K562 (cell line): Measurements from ENCODE around the gene LCNL1. TPM values are rescaled to one million over a fixed set of nuclear protein-coding genes. Genes with fewer than 3 reads are reported as not detected.

Experiments used
- CEBPB ChIP-seq: fragments of 450-650 bp; IDR thresholded peaks from 2 replicates; pipeline ENCODE4 v1.6.1; 2016; ENCODE audit warnings: missing genetic modification characterization, missing compliant biosample characterization
- EGR1 ChIP-seq: fragments of 450-650 bp; conservative IDR thresholded peaks from 2 replicates; pipeline ENCODE4 v1.6.1; 2017; ENCODE audit warnings: mild to moderate bottlenecking
- GTF2F1 ChIP-seq: IDR thresholded peaks from 2 replicates; pipeline ENCODE4 v1.6.1; 2011; ENCODE audit warnings: low read depth, low read length, improper control_type of control experiment
- KDM5B ChIP-seq: fragments of 200-600 bp; sonication (generic); IDR thresholded peaks from 2 replicates; pipeline ENCODE4 v1.6.1; 2012; ENCODE audit warnings: low read depth, mild to moderate bottlenecking, moderate library complexity, low read length, control low read depth, inconsistent platforms; ENCODE audit not compliant: insufficient replicate concordance
- MCM3 ChIP-seq: fragments of 450-650 bp; IDR thresholded peaks from 2 replicates; pipeline ENCODE4 v1.6.1; 2016
- POLR2B ChIP-seq: fragments of 450-650 bp; IDR thresholded peaks from 2 replicates; pipeline ENCODE4 v1.6.1; 2018; ENCODE audit warnings: low read depth; ENCODE audit not compliant: partially characterized antibody
- PTTG1 ChIP-seq: fragments of 450-650 bp; IDR thresholded peaks from 2 replicates; pipeline ENCODE4 v1.6.1; 2016; ENCODE audit warnings: low read depth, mild to moderate bottlenecking, missing genetic modification characterization, missing compliant biosample characterization
- RUNX1 ChIP-seq: sonication (generic); IDR thresholded peaks from 2 replicates; pipeline ENCODE4 v1.6.1; 2016; ENCODE audit warnings: antibody characterized with exemption, low read depth
- TFAM ChIP-seq: fragments of 250-450 bp; sonication (Bioruptor Pico); conservative IDR thresholded peaks from 2 replicates; pipeline ENCODE4 v1.5.0; 2021; ENCODE audit warnings: mild to moderate bottlenecking, moderate library complexity
- ZNF165 ChIP-seq: fragments of 250-450 bp; sonication (Bioruptor Pico); IDR thresholded peaks from 2 replicates; pipeline ENCODE4 v1.4.0; 2020; ENCODE audit warnings: borderline replicate concordance
- ZNF696 ChIP-seq: fragments of 250-450 bp; sonication (Bioruptor Pico); conservative IDR thresholded peaks from 2 replicates; pipeline ENCODE4 v1.4.0; 2020; ENCODE audit warnings: mild to moderate bottlenecking, moderate library complexity
- ZNF764 ChIP-seq: fragments of 250-450 bp; sonication (Bioruptor Pico); IDR thresholded peaks from 2 replicates; pipeline ENCODE4 v1.4.0; 2020; ENCODE audit warnings: low read depth, mild to moderate bottlenecking, moderate library complexity
- polyA plus RNA-seq, 8 experiments: library from polyadenylated mRNA; depleted of rRNA in 4 of 8; stranded (reverse) in 5 of 8; unstranded in 3 of 8; fragments of >200 nt; fragmentation: Nextera tagmentation in 2 of 8; fragmentation: Illumina TruSeq in 1 of 8; extraction: Ambion mirVana in 2 of 8; extraction: Trizol in 1 of 8; gene quantifications; 2 replicates each; pipeline versions ENCODE4 v1.2.1 to v1.2.3, GENCODE V29; 2011 to 2014; ENCODE audit warnings: inconsistent platforms in 1 of 8, missing spikeins in 1 of 8
- total RNA-seq, 7 experiments: library from RNA; depleted of rRNA in 6 of 7; stranded (reverse); fragments of >200 nt in 6 of 7; fragmentation: Illumina TruSeq in 2 of 7; extraction: Trizol in 2 of 7; gene quantifications; 2 replicates each; pipeline versions ENCODE4 v1.2.1 to v1.2.3, GENCODE V29; 2011 to 2021; ENCODE audit warnings: low replicate concordance in 1 of 7
- TF ChIP-seq, protein P1 (sequence below), 2 experiments: fragments of 450-650 bp in 1 of 2; sonication (generic) in 1 of 2; formaldehyde crosslinking in 1 of 2; IDR thresholded peaks; 2 replicates each; pipeline versions ENCODE4 v1.7.1 to v1.9.0; 2016 to 2022; ENCODE audit warnings: inconsistent platforms in 1 of 2, mild to moderate bottlenecking in 1 of 2, missing genetic modification reagents in 1 of 2
- TF ChIP-seq, protein P2 (sequence below): fragments of 450-650 bp; IDR thresholded peaks from 2 replicates; pipeline ENCODE4 v1.6.1; 2016
- TF ChIP-seq, protein P3 (sequence below): sonication (generic); formaldehyde crosslinking; IDR thresholded peaks from 2 replicates; pipeline ENCODE4 v1.8.0; 2022; ENCODE audit warnings: missing genetic modification reagents, mild to moderate bottlenecking, moderate library complexity, borderline replicate concordance
- TF ChIP-seq, protein P4 (sequence below): fragments of 250-450 bp; sonication (Bioruptor Pico); IDR thresholded peaks from 2 replicates; pipeline ENCODE4 v1.8.0; 2022; ENCODE audit warnings: moderate library complexity, mild to moderate bottlenecking, inconsistent platforms

LCNL1 gene
- total and polyA plus RNA-seq, 9 of the 15 experiments (the other 6 are each of a cell fraction or from before 2014, with no cell fraction given): 0.04 to 0.16 (median 0.04) TPM; not detected in 4

DNA sequence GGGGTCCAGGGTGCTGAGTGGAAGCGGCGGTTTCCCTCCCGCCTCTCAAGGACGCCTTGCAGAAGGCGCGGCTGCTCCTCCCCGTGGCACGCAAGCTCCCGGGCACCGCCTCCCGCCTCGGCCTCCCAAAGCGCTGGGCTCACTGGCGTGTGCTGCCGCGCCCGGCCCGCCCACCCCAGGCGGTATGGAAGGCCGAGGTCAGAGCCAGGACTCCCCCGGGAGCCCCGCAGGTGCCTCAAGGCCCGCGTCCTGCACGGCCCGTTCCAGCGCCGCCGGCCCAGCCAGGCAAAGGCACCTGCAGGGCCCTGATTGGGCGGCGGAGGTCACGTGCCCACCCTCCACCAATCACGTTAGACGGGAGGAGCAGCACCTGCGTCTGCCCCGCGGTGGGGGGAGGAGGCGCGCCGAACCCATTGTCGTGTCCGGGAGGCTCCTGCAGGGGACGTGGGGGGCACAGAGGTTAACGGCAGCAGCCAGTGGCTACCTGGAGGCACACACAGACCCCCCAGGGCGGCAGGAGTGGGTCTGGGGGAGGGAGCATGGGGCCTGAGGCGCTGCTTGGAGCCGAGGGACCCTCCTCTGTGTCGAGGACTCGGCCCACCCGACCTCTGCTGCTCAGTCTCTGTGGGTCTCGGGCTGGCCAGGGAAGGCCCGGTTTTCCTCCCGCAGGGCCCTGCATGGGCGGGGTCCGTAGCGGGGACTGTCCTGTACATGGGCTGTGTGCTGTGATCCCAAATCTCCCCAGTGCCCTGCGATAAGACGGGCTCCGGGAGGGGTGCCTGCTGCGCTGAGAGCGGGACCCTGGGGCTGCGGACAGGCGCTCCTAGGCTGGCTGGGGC, 32.8 kb upstream of the LCNL1 start (continued):
- TF ChIP-seq, protein P1, sequence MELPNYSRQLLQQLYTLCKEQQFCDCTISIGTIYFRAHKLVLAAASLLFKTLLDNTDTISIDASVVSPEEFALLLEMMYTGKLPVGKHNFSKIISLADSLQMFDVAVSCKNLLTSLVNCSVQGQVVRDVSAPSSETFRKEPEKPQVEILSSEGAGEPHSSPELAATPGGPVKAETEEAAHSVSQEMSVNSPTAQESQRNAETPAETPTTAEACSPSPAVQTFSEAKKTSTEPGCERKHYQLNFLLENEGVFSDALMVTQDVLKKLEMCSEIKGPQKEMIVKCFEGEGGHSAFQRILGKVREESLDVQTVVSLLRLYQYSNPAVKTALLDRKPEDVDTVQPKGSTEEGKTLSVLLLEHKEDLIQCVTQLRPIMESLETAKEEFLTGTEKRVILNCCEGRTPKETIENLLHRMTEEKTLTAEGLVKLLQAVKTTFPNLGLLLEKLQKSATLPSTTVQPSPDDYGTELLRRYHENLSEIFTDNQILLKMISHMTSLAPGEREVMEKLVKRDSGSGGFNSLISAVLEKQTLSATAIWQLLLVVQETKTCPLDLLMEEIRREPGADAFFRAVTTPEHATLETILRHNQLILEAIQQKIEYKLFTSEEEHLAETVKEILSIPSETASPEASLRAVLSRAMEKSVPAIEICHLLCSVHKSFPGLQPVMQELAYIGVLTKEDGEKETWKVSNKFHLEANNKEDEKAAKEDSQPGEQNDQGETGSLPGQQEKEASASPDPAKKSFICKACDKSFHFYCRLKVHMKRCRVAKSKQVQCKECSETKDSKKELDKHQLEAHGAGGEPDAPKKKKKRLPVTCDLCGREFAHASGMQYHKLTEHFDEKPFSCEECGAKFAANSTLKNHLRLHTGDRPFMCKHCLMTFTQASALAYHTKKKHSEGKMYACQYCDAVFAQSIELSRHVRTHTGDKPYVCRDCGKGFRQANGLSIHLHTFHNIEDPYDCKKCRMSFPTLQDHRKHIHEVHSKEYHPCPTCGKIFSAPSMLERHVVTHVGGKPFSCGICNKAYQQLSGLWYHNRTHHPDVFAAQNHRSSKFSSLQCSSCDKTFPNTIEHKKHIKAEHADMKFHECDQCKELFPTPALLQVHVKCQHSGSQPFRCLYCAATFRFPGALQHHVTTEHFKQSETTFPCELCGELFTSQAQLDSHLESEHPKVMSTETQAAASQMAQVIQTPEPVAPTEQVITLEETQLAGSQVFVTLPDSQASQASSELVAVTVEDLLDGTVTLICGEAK (IDR thresholded peaks at IDR 0.05): peak; percentile 19; the same call in 1 of the 2 replicates
- TF ChIP-seq, protein P1 (CRISPR knock-in tag; IDR thresholded peaks at IDR 0.05): no peak
- TF ChIP-seq GTF2F1: no peak
- TF ChIP-seq MCM3: no peak
- no peak for TF ChIP-seq PTTG1 (tag)
- TF ChIP-seq ZNF764 (CRISPR knock-in tag): no peak
- TF ChIP-seq, protein P2, sequence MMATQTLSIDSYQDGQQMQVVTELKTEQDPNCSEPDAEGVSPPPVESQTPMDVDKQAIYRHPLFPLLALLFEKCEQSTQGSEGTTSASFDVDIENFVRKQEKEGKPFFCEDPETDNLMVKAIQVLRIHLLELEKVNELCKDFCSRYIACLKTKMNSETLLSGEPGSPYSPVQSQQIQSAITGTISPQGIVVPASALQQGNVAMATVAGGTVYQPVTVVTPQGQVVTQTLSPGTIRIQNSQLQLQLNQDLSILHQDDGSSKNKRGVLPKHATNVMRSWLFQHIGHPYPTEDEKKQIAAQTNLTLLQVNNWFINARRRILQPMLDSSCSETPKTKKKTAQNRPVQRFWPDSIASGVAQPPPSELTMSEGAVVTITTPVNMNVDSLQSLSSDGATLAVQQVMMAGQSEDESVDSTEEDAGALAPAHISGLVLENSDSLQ: no peak
- TF ChIP-seq TFAM: no peak
- no peak for TF ChIP-seq ZNF696
- TF ChIP-seq RUNX1: no peak
- no peak for TF ChIP-seq EGR1
- TF ChIP-seq KDM5B: peak; percentile 71
- TF ChIP-seq CEBPB (tag): no peak
- no peak for TF ChIP-seq ZNF165 (CRISPR knock-in tag)
- TF ChIP-seq, protein P3, sequence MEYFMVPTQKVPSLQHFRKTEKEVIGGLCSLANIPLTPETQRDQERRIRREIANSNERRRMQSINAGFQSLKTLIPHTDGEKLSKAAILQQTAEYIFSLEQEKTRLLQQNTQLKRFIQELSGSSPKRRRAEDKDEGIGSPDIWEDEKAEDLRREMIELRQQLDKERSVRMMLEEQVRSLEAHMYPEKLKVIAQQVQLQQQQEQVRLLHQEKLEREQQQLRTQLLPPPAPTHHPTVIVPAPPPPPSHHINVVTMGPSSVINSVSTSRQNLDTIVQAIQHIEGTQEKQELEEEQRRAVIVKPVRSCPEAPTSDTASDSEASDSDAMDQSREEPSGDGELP (CRISPR knock-in tag): peak; percentile 46; the same call in 1 of the 2 replicates
- peak; percentile 53 for TF ChIP-seq POLR2B
- TF ChIP-seq, protein P4, sequence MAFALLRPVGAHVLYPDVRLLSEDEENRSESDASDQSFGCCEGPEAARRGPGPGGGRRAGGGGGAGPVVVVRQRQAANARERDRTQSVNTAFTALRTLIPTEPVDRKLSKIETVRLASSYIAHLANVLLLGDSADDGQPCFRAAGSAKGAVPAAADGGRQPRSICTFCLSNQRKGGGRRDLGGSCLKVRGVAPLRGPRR (CRISPR knock-in tag): no peak
